Measurements from ENCODE around the gene RAB40C. TPM values are rescaled to one million over a fixed set of nuclear protein-coding genes. Genes with fewer than 3 reads are reported as not detected.

The RAB40C gene
- total and polyA plus RNA-seq, 9 of the 15 experiments (the other 6 are each of a cell fraction or from before 2014, with no cell fraction given), result 0.17 to 23.4 (median 8.7) TPM

DNA sequence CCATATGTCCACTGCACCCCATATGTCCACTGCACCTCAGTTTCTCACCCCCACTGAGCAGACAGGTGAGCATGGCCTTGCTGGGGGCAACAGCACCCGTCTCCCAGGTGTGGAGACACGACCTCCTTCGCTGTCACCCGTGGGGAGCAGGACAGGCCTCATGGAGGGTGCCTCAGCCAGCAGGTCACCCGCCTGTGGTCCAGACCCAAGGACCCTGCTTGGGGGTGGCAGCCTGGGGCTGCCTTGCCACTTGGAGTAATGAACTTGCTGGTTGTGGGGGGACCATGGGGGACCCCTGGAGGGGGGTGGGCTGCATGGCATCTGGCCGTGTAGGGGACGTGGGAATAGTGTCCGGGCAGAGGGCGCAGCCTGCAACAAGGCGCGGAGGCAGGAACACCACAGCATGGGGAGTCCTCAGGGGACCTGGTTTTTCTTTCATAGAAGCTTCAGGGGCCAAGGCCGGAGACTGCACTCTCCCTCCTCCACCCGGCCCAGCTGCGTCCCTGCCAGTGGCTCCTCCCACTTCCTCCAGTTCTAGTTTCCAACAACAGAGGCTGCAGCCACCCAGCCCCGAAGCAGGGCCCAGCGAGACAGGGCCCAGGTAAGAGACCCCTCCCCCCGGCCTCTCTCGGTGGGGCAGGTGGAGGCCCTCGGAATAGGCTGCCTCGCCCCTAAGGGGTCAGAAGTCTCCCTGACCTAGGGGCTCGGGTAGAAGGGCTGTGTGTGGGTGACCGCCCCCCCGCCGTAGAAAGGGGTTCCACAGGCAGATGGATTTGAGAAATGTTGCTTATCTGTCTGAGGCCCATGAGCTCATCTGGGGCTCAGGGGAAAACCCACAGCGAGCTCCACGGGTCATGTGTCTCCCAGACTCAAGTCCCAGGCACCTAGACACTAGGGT lies 23.1 kb upstream of the RAB40C start, which contains the start of gene NHLRC4 (continued):
- TF ChIP-seq, protein P1, sequence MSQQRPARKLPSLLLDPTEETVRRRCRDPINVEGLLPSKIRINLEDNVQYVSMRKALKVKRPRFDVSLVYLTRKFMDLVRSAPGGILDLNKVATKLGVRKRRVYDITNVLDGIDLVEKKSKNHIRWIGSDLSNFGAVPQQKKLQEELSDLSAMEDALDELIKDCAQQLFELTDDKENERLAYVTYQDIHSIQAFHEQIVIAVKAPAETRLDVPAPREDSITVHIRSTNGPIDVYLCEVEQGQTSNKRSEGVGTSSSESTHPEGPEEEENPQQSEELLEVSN (IDR thresholded peaks at IDR 0.05; ENCODE audit: borderline replicate concordance in 1 of 2, extremely low read depth in 1 of 2, insufficient read depth in 1 of 2, insufficient read length in 1 of 2, low read depth in 1 of 2, low read length in 1 of 2, poor library complexity in 1 of 2, severe bottlenecking in 1 of 2), result peak; percentile 14 to 44
- no peak for TF ChIP-seq RBM22 (IDR thresholded peaks at IDR 0.05; ENCODE audit: low read depth, low read length, poor library complexity, severe bottlenecking)
- no peak for TF ChIP-seq ZNF239 (CRISPR knock-in tag; IDR thresholded peaks at IDR 0.05)
- TF ChIP-seq NCOA4 (IDR thresholded peaks at IDR 0.05; ENCODE audit: partially characterized antibody), result no peak
- peak; percentile 62 for TF ChIP-seq RBBP5 (IDR thresholded peaks at IDR 0.05; ENCODE audit: borderline replicate concordance, insufficient read depth, low read length, poor library complexity, severe bottlenecking)
- TF ChIP-seq LARP7 (IDR thresholded peaks at IDR 0.05), result no peak
- no peak for TF ChIP-seq ASH1L (IDR thresholded peaks at IDR 0.05; ENCODE audit: borderline replicate concordance, low read depth, partially characterized antibody)
- peak; percentile 76 for TF ChIP-seq ZEB2 (IDR thresholded peaks at IDR 0.05)
- TF ChIP-seq CBFB (CRISPR knock-in tag; IDR thresholded peaks at IDR 0.05), result no peak
- no peak for TF ChIP-seq NR2C2 (CRISPR knock-in tag; IDR thresholded peaks at IDR 0.05)
- TF ChIP-seq NR2C2 (tag; IDR thresholded peaks at IDR 0.05), result peak; percentile 74
- TF ChIP-seq ARID1B (IDR thresholded peaks at IDR 0.05), result peak; percentile 82
- TF ChIP-seq, protein P2, sequence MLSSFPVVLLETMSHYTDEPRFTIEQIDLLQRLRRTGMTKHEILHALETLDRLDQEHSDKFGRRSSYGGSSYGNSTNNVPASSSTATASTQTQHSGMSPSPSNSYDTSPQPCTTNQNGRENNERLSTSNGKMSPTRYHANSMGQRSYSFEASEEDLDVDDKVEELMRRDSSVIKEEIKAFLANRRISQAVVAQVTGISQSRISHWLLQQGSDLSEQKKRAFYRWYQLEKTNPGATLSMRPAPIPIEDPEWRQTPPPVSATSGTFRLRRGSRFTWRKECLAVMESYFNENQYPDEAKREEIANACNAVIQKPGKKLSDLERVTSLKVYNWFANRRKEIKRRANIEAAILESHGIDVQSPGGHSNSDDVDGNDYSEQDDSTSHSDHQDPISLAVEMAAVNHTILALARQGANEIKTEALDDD (IDR thresholded peaks at IDR 0.05), result no peak
- no peak for TF ChIP-seq NFE2 (IDR thresholded peaks at IDR 0.05; ENCODE audit: low read depth)
- peak; percentile 79; the same call in 1 of the 2 replicates for TF ChIP-seq CTBP1 (IDR thresholded peaks at IDR 0.05; ENCODE audit: borderline replicate concordance)
- 0 out of 4 replicates have a peak, but pooled peaks of 1 of the 2 experiments have one; percentile 11 for TF ChIP-seq FOXA3 (CRISPR knock-in tag; conservative IDR thresholded peaks at IDR 0.05 in 1 of 2, IDR thresholded peaks at IDR 0.05 in 1 of 2)
- no peak for TF ChIP-seq RBM25 (IDR thresholded peaks at IDR 0.05; ENCODE audit: low read depth, low read length, severe bottlenecking)
- no peak for TF ChIP-seq TFAM (CRISPR knock-in tag; conservative IDR thresholded peaks at IDR 0.05)
- TF ChIP-seq SNRNP70 (optimal IDR thresholded peaks at IDR 0.05; ENCODE audit: low read depth, low read length), result no peak
- TF ChIP-seq MBD2 (IDR thresholded peaks at IDR 0.05; ENCODE audit: borderline replicate concordance, low read depth), result 0 out of 2 replicates have a peak, but pooled peaks have one; percentile 34
- peak; percentile 99 for TF ChIP-seq ZNF263 (CRISPR knock-in tag; IDR thresholded peaks at IDR 0.05; ENCODE audit: borderline replicate concordance)
- TF ChIP-seq ILK (tag; IDR thresholded peaks at IDR 0.05; ENCODE audit: borderline replicate concordance, low read depth), result no peak
- peak; percentile 90 for TF ChIP-seq NBN (IDR thresholded peaks at IDR 0.05; ENCODE audit: low read depth)
- TF ChIP-seq ZNF124 (CRISPR knock-in tag; IDR thresholded peaks at IDR 0.05), result no peak
